Activated naive CD4-positive, alpha-beta T cell treated with anti-CD3 and anti-CD28 coated beads for 36 hours (primary cell): Measurements from ENCODE around the gene TMEM253. TPM values are rescaled to one million over a fixed set of nuclear protein-coding genes. Genes with fewer than 3 reads are reported as not detected.
A peak's percentile ranks its signal among the peaks of the same experiment; 100 is the strongest.

ENCODE experiments used
- CTCF ChIA-PET: fragments of 350-600 bp; sonication (Branson Sonifier 250); formaldehyde crosslinking; loops from one replicate; lab custom pipeline; 2021; ENCODE audit warnings: antibody characterized with exemption; lab: Charles Lee
- DNase-seq: peaks from one replicate; pipeline ENCODE4 v3.0.0-alpha.2; 2020
- H3K27ac Mint-ChIP-seq: one replicate; pipeline ENCODE4 v1.8.0; 2021; ENCODE audit warnings: mild to moderate bottlenecking, mixed read lengths
- H3K27me3 Mint-ChIP-seq: one replicate; pipeline ENCODE4 v1.8.0; 2021; ENCODE audit warnings: low read depth, mixed read lengths
- H3K36me3 Mint-ChIP-seq: one replicate; pipeline ENCODE4 v1.8.0; 2021; ENCODE audit warnings: low read depth, mixed read lengths
- H3K4me1 Mint-ChIP-seq: one replicate; pipeline ENCODE4 v1.8.0; 2021; ENCODE audit warnings: low read depth, mixed read lengths
- H3K4me3 Mint-ChIP-seq: one replicate; pipeline ENCODE4 v1.8.0; 2021; ENCODE audit warnings: mild to moderate bottlenecking, moderate library complexity, mixed read lengths
- H3K9me3 Mint-ChIP-seq: one replicate; pipeline ENCODE4 v1.8.0; 2021; ENCODE audit warnings: mixed read lengths
- intact Hi-C: fragments of 100-400 bp; cut with micrococcal nuclease; formaldehyde crosslinking; loops from one replicate; pipeline ENCODE4 v1.15.1; 2023
- total RNA-seq, 2 experiments: library from RNA; stranded (reverse); gene quantifications; one replicate each; pipeline ENCODE4 v1.2.3, GENCODE V29; 2021

TMEM253 gene
- total RNA-seq, 2 experiments from 2014 or later: not detected

GRCh38 chr14:21093018-21093417, 7.8 kb upstream of the TMEM253 start:
- Mint-ChIP-seq H3K4me1 (peaks cover 8% of the 10 kb centered on the region), H3K27me3 (no peaks in the 10 kb centered on the region), H3K9me3 (no peaks in the 10 kb centered on the region), H3K4me3 (no peak overlapping the region), H3K36me3 (no peaks in the 10 kb centered on the region), H3K27ac (no peak overlapping the region)
- DNase-seq: no peak
- CTCF ChIA-PET: interaction anchor here (0.6 to 6.9 kb wide), 27 partner anchors 10 to 448 kb away, joined by 3 to 168 read pairs (median 9); partner anchors contain the start of genes ARHGEF40, OR5AU1, SLC39A2 and TMEM253
- intact Hi-C loops: no loop called here

- CTCF ChIA-PET: interaction anchor here (0.6 to 6.9 kb wide), 21 partner anchors 9 to 463 kb away, joined by 3 to 168 read pairs (median 15); partner anchors contain the start of genes ARHGEF40, SLC39A2, TMEM253 and TPPP2
- H3K4me1 Mint-ChIP-seq: peaks cover 10% of the 10 kb centered on the region
- H3K36me3 Mint-ChIP-seq: no peaks in the 10 kb centered on the region
- intact Hi-C loops: no loop called here
- no peak overlapping the region for H3K27ac Mint-ChIP-seq
- no peaks in the 10 kb centered on the region for H3K27me3 Mint-ChIP-seq
- no peak for DNase-seq
- H3K9me3 Mint-ChIP-seq: no peaks in the 10 kb centered on the region
- H3K4me3 Mint-ChIP-seq: no peak overlapping the region
These were observed 6.8 kb upstream of the TMEM253 start for GRCh38 chr14:21093769-21094681.

GRCh38 chr14:21095430-21096205, 5.2 kb upstream of the TMEM253 start:
- H3K4me1 Mint-ChIP-seq: peaks cover 15% of the 10 kb centered on the region
- no peak overlapping the region for H3K4me3 Mint-ChIP-seq
- H3K27ac Mint-ChIP-seq: no peak overlapping the region
- H3K36me3 Mint-ChIP-seq: no peaks in the 10 kb centered on the region
- intact Hi-C loops: loop anchor here (1.0 kb wide), 1 partner anchor 9 kb away; no protein-coding TSS in a partner anchor
- H3K27me3 Mint-ChIP-seq: no peaks in the 10 kb centered on the region
- no peaks in the 10 kb centered on the region for H3K9me3 Mint-ChIP-seq
- CTCF ChIA-PET: interaction anchor here (0.7 to 6.9 kb wide), 10 partner anchors 8 to 125 kb away, joined by 3 to 168 read pairs (median 4); partner anchors contain the start of genes ARHGEF40 and TMEM253
- DNase-seq: no peak

DNA sequence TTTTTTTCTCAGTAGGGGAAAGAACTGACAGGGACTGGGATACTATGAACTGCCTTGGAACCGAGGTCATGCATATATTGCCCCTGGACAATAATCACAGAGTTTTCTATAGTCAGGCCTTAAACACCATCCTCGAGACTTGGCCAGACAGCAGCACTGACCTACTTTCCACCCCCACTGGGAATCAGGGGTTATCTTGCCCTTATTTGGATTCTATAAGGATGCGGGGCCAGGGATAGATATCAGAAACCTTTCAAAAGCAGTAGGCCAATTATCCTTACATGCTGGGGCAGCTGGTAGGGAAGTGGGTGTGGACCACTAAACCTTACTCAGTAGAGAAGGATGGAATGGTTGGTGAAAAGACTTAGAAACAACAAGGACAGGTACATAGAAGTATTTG, 4.4 kb upstream of the TMEM253 start:
- intact Hi-C loops: loop anchor here (1.0 kb wide), 1 partner anchor 8 kb away; no protein-coding TSS in a partner anchor
- no peak for DNase-seq
- no peak overlapping the region for H3K4me3 Mint-ChIP-seq
- peaks cover 15% of the 10 kb centered on the region for H3K4me1 Mint-ChIP-seq
- H3K9me3 Mint-ChIP-seq: no peaks in the 10 kb centered on the region
- no peak overlapping the region for H3K27ac Mint-ChIP-seq
- no peaks in the 10 kb centered on the region for H3K36me3 Mint-ChIP-seq
- H3K27me3 Mint-ChIP-seq: no peaks in the 10 kb centered on the region
- CTCF ChIA-PET: interaction anchor here (0.8 to 6.9 kb wide), 11 partner anchors 7 to 126 kb away, joined by 3 to 168 read pairs (median 4); partner anchors contain the start of genes ARHGEF40 and TMEM253

DNA sequence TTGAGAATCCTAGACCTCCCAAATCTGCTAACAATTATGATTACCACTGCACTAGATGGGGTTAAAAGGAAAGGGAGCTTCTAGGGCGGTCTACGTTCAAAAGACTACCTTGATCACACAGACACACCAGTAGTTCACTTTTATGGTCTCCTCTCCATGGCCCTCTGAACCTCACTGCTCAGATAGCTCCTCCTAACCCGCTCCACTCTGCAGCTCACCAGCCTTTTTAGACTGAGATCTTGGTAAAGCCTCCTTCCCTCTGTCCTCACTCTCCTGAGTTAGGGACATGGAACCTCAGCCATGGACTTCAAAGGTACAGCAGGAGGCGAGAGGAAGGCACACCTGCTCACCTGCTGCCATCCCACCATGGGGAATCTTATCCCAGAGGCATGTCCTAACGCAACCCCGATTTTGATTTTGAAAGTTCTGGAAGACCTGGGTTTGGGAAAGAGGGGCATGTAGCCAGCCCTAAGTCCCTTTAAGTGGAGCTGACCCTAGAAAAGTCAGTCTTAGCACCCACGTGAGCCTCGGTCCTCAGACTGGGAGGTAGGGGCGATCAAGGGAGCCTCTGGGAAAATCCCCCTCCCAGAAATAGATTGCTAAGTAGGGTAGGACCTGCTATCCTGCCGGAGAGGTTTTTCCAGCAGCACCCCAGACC, 3.8 kb upstream of the TMEM253 start:
- Mint-ChIP-seq H3K9me3 (no peaks in the 10 kb centered on the region), H3K27ac (no peak overlapping the region)
- intact Hi-C loops: loop anchor here (1.0 kb wide), 1 partner anchor 7 kb away; no protein-coding TSS in a partner anchor

GRCh38 chr14:21097636-21098075, 3.2 kb upstream of the TMEM253 start:
- H3K27me3 Mint-ChIP-seq: no peaks in the 10 kb centered on the region
- H3K36me3 Mint-ChIP-seq: no peaks in the 10 kb centered on the region
- no peak overlapping the region for H3K27ac Mint-ChIP-seq
- intact Hi-C loops: no loop called here
- no peaks in the 10 kb centered on the region for H3K9me3 Mint-ChIP-seq
- H3K4me1 Mint-ChIP-seq: peaks cover 20% of the 10 kb centered on the region
- CTCF ChIA-PET: interaction anchor here (0.8 to 6.9 kb wide), 6 partner anchors 6 to 84 kb away, joined by 3 to 168 read pairs (median 19); partner anchors contain the start of gene TMEM253
- peak overlapping the region; percentile 67 for H3K4me3 Mint-ChIP-seq
- peak; percentile 32 for DNase-seq

More for the DNA sequence above, 3.8 kb upstream of the TMEM253 start:
- Mint-ChIP-seq H3K36me3 (no peaks in the 10 kb centered on the region), H3K4me1 (peaks cover 18% of the 10 kb centered on the region), H3K4me3 (peak overlapping the region; percentile 67), H3K27me3 (no peaks in the 10 kb centered on the region)
- CTCF ChIA-PET: interaction anchor here (0.6 to 6.9 kb wide), 9 partner anchors 6 to 84 kb away, joined by 3 to 168 read pairs (median 4); partner anchors contain the start of gene TMEM253
- no peak for DNase-seq

GRCh38 chr14:21098076-21098891, 2.6 kb upstream of the TMEM253 start, which contains the start of gene ZNF219:
Gene ZNF219, minus strand, starts transcription at chr14:21098655. Its CDS starts 5,064 bp downstream, at chr14:21093591.
- peaks cover 22% of the 10 kb centered on the region for H3K4me1 Mint-ChIP-seq
- DNase-seq: peak; percentile 27
- H3K36me3 Mint-ChIP-seq: no peaks in the 10 kb centered on the region
- no peak within 1 kb of the TSS for H3K27ac Mint-ChIP-seq
- H3K27me3 Mint-ChIP-seq: no peaks in the 10 kb centered on the region
- peak within 1 kb of the TSS; percentile 76 for H3K4me3 Mint-ChIP-seq
- intact Hi-C loops: no loop called here
- CTCF ChIA-PET: interaction anchor here (1.6 to 6.9 kb wide), 4 partner anchors 5 to 85 kb away, joined by 4 to 168 read pairs (median 98); partner anchors contain the start of gene TMEM253
- H3K9me3 Mint-ChIP-seq: no peaks in the 10 kb centered on the region

DNA sequence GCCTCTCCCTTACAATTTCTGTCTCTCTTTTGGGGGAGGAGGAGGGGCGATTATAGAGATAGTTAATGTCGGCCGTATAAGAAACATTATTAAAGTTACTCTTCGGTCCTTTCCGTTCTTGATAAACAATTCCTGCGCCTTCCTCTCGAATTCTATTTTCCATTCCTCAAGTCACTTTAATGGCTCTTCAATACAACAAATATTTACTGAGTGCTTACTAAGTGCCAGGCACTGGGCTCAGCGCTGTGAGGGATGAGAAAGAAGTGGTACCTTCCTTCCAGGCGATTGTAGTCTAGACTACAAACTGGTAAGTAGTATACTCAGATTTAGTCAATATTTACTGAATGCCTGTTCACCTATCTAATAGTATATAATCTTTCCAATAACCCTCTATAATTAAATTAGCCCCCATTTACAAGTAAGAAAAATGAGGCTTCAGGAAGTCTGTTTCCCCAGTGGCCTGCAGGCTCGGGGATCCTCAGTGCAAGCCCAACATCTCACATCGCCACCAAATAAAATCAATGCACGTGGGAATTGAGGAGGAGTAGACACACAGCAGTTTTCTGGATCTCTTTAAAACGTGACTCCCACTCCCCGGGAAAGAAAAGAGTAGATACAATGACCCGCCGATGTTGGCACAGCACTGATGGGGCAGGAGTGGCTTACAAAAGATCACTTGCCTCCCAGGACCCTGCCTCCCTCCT, 1.8 kb upstream of the TMEM253 start:
- peak overlapping the region; percentile 76 for H3K4me3 Mint-ChIP-seq
- intact Hi-C loops: no loop called here
- H3K27ac Mint-ChIP-seq: no peak overlapping the region
- no peaks in the 10 kb centered on the region for H3K27me3 Mint-ChIP-seq
- DNase-seq: no peak
- H3K4me1 Mint-ChIP-seq: peaks cover 24% of the 10 kb centered on the region
- no peaks in the 10 kb centered on the region for H3K9me3 Mint-ChIP-seq
- CTCF ChIA-PET: interaction anchor here (0.5 to 12.9 kb wide), 5 partner anchors 10 to 230 kb away, joined by 4 to 260 read pairs (median 4); no protein-coding TSS in a partner anchor
- no peaks in the 10 kb centered on the region for H3K36me3 Mint-ChIP-seq

GRCh38 chr14:21099596-21099985, 1.3 kb upstream of the TMEM253 start:
- intact Hi-C loops: no loop called here
- Mint-ChIP-seq H3K9me3 (no peaks in the 10 kb centered on the region), H3K4me1 (peaks cover 26% of the 10 kb centered on the region), H3K4me3 (peak overlapping the region; percentile 76), H3K27ac (no peak overlapping the region), H3K27me3 (no peaks in the 10 kb centered on the region), H3K36me3 (no peaks in the 10 kb centered on the region)
- DNase-seq: no peak
- CTCF ChIA-PET: interaction anchor here (0.5 to 12.9 kb wide), 7 partner anchors 5 to 230 kb away, joined by 4 to 260 read pairs (median 4); no protein-coding TSS in a partner anchor

GRCh38 chr14:21101802-21102413, 1.0 kb downstream of the TMEM253 start:
- no peak for DNase-seq
- H3K36me3 Mint-ChIP-seq: no peaks in the 10 kb centered on the region
- no peaks in the 10 kb centered on the region for H3K27me3 Mint-ChIP-seq
- H3K4me3 Mint-ChIP-seq: peak overlapping the region; percentile 4
- intact Hi-C loops: loop anchor here (2.0 to 5.0 kb wide), 2 partner anchors 419 to 640 kb away; partner anchors contain the start of gene PIP4P1
- H3K4me1 Mint-ChIP-seq: peaks cover 32% of the 10 kb centered on the region
- no peak overlapping the region for H3K27ac Mint-ChIP-seq
- no peaks in the 10 kb centered on the region for H3K9me3 Mint-ChIP-seq
- CTCF ChIA-PET: interaction anchor here (0.6 to 12.9 kb wide), 8 partner anchors 7 to 131 kb away, joined by 3 to 260 read pairs (median 16); no protein-coding TSS in a partner anchor
